ENCODE data around the gene C6orf89. TPM values are rescaled to one million over a fixed set of nuclear protein-coding genes. Genes with fewer than 3 reads are reported as not detected.

Gene C6orf89
- total and polyA plus RNA-seq, 2 of the 8 experiments (the other 6 are each of a cell fraction or from before 2014, with no cell fraction given) = 4.6 to 12.3 TPM

DNA sequence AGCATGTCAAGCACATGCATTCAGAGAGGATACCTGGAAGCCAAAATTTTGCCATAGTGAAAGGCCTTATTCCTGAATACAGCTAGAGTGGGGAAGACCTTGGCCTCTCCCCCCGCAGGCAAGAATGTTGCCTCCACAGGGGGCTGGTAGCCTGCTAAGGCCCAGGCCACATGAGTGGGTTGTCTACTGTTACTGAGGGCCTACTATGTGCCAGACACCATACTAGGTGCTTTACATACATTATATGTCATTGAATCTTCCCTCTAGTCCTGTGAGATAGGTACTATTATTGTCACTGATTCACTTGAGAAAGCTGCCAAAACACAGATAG is 68.1 kb downstream of the C6orf89 start:
- no peak overlapping the region for H3K4ac ChIP-seq (replicated peaks; ENCODE audit: insufficient read length, low read depth, low read length)
- H3K4me1 ChIP-seq (replicated peaks in 1 of 4; ENCODE audit: control insufficient read depth in 3 of 4, insufficient read depth in 4 of 4, low read length in 3 of 4) = peaks cover 0 to 12% (median 3%) of the 10 kb centered on the region in 4 experiments; a peak in 5 of 7 replicates
- H3K56ac ChIP-seq (replicated peaks; ENCODE audit: insufficient read length, low read depth, low read length) = no peak overlapping the region
- H3K27ac ChIP-seq (ENCODE audit: low read depth, low read length) = no peak overlapping the region
- H3K79me1 ChIP-seq (ENCODE audit: low read depth, low read length) = no peaks in the 10 kb centered on the region
- no peaks in the 10 kb centered on the region for H4K20me1 ChIP-seq (replicated peaks in 1 of 2; ENCODE audit: control insufficient read depth in 1 of 2, insufficient read depth in 2 of 2, low read length in 2 of 2)
- TF ChIP-seq SRF (IDR thresholded peaks at IDR 0.05; ENCODE audit: low read depth, low read length) = no peak
- TF ChIP-seq TEAD4 (IDR thresholded peaks at IDR 0.05; ENCODE audit: low read depth, low read length) = 0 out of 2 replicates have a peak, but pooled peaks have one; percentile 6
- TF ChIP-seq SP2 (IDR thresholded peaks at IDR 0.05; ENCODE audit: low read length) = no peak
- TF ChIP-seq CBX5 (IDR thresholded peaks at IDR 0.05; ENCODE audit: low read depth, low read length) = no peak
- no peak overlapping the region for H3K23ac ChIP-seq (ENCODE audit: insufficient read length)
- no peak overlapping the region for H2BK12ac ChIP-seq (ENCODE audit: low read depth, low read length)
- H3K79me2 ChIP-seq (ENCODE audit: control insufficient read depth in 1 of 2, insufficient read depth in 2 of 2, low read length in 2 of 2) = no peaks in the 10 kb centered on the region
- H3K9me3 ChIP-seq (ENCODE audit: insufficient read depth in 2 of 2, low read depth in 1 of 2, low read length in 1 of 2) = no peaks in the 10 kb centered on the region
- H2AK5ac ChIP-seq (ENCODE audit: low read depth, low read length) = no peak overlapping the region
- no peak overlapping the region for H2BK5ac ChIP-seq (ENCODE audit: low read depth, low read length)
- H3K14ac ChIP-seq (ENCODE audit: insufficient read length) = no peak overlapping the region
- FAIRE-seq = no peak
- H3K23me2 ChIP-seq (ENCODE audit: low read depth, low read length) = no peaks in the 10 kb centered on the region
- no peak overlapping the region for H2BK20ac ChIP-seq (ENCODE audit: low read length)
- no peak overlapping the region for H2BK120ac ChIP-seq (replicated peaks; ENCODE audit: low read depth, low read length)
- H2BK15ac ChIP-seq (ENCODE audit: low read length) = 0 out of 2 replicates have a peak overlapping the region, but pooled peaks have one; percentile 74
- no peak overlapping the region for H4K5ac ChIP-seq (ENCODE audit: insufficient read length, low read depth, low read length)
- no peak overlapping the region for H3K4me2 ChIP-seq (ENCODE audit: insufficient read depth in 1 of 2, low read depth in 2 of 2, low read length in 2 of 2)
- H2AFZ ChIP-seq (ENCODE audit: low read length) = no peak overlapping the region
- H4K91ac ChIP-seq (replicated peaks; ENCODE audit: insufficient read length, low read length) = no peak overlapping the region
- ChIA-PET POLR2A (ENCODE audit: partially characterized antibody) (interaction anchor here (0.7 to 1.2 kb wide), 4 partner anchors 12 to 166 kb away, joined by 3 to 4 read pairs (median 3); no protein-coding TSS in a partner anchor), CTCF (ENCODE audit: partially characterized antibody) (interaction anchor here (0.7 to 5.4 kb wide), 10 partner anchors 9 to 192 kb away, joined by 3 to 41 read pairs (median 3); partner anchors contain the start of gene PPIL1)
- H3K36me3 ChIP-seq (ENCODE audit: control insufficient read depth in 2 of 4, insufficient read depth in 4 of 4, low read length in 3 of 4) = no peaks in the 10 kb centered on the region
- H3K4me3 ChIP-seq (ENCODE audit: extremely low read depth in 1 of 4, insufficient read depth in 2 of 4, low read depth in 3 of 4, low read length in 4 of 4) = no peak overlapping the region
- no peak overlapping the region for H3K18ac ChIP-seq (ENCODE audit: extremely low read depth, low read length)
- H4K8ac ChIP-seq (ENCODE audit: extremely low read depth, insufficient read depth, low read length) = no peak overlapping the region
- H3K27me3 ChIP-seq (replicated peaks in 1 of 4; ENCODE audit: control insufficient read depth in 3 of 4, extremely low read depth in 1 of 4, insufficient read depth in 3 of 4, low read length in 3 of 4) = no peaks in the 10 kb centered on the region
- 75% methylated on average over 1 of the region's 1 CpG; no CpG with 5 or more reads in 1 of the 2 experiments for WGBS, 2 experiments (ENCODE audit: extremely low coverage in 1 of 2, insufficient coverage in 1 of 2, insufficient read length in 1 of 2, insufficient replicate concordance in 2 of 2, low coverage in 1 of 2, low lambda C conversion rate in 2 of 2, missing lambda C conversion rate in 1 of 2)
- no peak overlapping the region for H3K9ac ChIP-seq (replicated peaks in 1 of 4; ENCODE audit: extremely low read depth in 1 of 4, low read depth in 3 of 4, low read length in 3 of 4)
- DNase-seq (ENCODE audit: low read depth in 1 of 2, low spot score in 2 of 2) = no peak
